Coronary artery (tissue), 2 donors: ENCODE data around the gene DYNC2H1.

ENCODE experiments used
- DNase-seq: peaks from one replicate; pipeline ENCODE4 v3.0.0-alpha.2; 2017; ENCODE audit warnings: low spot score
- H3K27ac ChIP-seq, 2 donors: fragments of 200-600 bp; sonication (generic); one replicate each; pipeline ENCODE4 v1.5.1; 2016 to 2019
- H3K4me3 ChIP-seq: fragments of 200-600 bp; sonication (generic); 2 replicates; pipeline ENCODE4 v1.5.1; 2016; ENCODE audit warnings: mild to moderate bottlenecking, moderate library complexity
- TF ChIP-seq, protein P1 (sequence below): fragments of 200-600 bp; sonication (generic); IDR thresholded peaks from one replicate; pipeline ENCODE4 v1.5.1; 2019; ENCODE audit warnings: antibody characterized with exemption

The DYNC2H1 gene

DNA sequence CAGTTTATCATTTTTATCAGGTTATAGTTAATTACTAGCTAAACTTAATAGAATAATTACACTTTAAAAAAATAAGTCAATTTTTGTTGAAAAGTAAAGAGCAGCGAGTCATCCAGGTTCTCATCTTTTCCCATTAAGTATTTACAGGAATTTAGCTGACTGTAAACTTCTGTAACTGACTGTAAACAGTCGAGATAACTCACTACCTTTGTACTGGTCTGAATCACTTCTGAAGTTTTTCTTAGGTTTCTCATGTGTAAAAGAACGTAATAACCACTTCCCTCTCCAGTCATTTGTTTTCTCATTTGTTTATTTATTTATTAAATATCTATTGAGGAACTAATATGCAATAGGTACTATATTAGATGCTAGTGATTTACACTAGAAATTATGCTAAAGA is 270.8 kb downstream of the DYNC2H1 start:
- no peak overlapping the region for H3K4me3 ChIP-seq
- H3K27ac ChIP-seq = no peak overlapping the region
- no peak for DNase-seq
- TF ChIP-seq, protein P1, sequence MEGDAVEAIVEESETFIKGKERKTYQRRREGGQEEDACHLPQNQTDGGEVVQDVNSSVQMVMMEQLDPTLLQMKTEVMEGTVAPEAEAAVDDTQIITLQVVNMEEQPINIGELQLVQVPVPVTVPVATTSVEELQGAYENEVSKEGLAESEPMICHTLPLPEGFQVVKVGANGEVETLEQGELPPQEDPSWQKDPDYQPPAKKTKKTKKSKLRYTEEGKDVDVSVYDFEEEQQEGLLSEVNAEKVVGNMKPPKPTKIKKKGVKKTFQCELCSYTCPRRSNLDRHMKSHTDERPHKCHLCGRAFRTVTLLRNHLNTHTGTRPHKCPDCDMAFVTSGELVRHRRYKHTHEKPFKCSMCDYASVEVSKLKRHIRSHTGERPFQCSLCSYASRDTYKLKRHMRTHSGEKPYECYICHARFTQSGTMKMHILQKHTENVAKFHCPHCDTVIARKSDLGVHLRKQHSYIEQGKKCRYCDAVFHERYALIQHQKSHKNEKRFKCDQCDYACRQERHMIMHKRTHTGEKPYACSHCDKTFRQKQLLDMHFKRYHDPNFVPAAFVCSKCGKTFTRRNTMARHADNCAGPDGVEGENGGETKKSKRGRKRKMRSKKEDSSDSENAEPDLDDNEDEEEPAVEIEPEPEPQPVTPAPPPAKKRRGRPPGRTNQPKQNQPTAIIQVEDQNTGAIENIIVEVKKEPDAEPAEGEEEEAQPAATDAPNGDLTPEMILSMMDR = no peak

DNA sequence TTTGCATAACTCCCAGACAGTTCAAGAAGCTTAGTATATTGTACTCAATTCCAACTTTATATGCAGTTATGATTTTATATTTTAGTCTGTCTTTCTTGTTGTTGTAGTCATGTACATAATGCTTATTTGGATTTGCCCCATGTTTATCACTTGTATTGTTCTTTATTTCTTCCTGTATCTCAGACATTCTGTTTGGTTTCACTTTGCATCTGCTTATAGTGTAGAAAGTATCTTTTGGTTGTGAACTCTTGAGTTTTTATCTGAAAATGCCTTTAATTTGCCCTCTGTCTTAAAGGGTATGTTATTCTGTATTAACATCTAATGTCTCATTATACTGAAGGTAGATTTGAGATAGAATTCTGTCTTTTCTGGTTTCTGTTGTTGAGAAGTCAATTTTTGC is 275.4 kb downstream of the DYNC2H1 start:
- Histone ChIP-seq H3K27ac (no peak overlapping the region), H3K4me3 (no peak overlapping the region)
- DNase-seq = no peak
- TF ChIP-seq, protein P1 = no peak

DNA sequence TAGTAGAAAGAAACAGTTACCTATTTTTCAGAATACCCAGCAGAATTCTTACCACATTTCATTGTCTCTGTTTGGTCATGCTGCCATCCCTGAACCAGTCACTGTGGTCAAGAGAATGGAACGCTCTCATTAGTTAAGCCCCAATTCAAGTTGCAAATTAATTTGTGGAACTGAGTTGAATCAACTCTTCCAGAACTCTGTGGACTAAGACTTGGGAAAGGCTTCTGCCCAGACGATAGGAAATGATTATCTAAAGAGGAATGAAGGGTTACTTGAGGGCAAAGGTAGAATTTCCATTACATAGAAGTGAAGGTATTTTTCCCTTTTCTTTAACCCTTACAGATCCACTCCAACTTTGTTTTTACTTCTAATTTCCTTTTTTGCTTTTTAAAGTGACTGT is 286.4 kb downstream of the DYNC2H1 start:
- no peak for DNase-seq
- H3K27ac ChIP-seq = no peak overlapping the region
- H3K4me3 ChIP-seq = no peak overlapping the region
- TF ChIP-seq, protein P1 = no peak

DNA sequence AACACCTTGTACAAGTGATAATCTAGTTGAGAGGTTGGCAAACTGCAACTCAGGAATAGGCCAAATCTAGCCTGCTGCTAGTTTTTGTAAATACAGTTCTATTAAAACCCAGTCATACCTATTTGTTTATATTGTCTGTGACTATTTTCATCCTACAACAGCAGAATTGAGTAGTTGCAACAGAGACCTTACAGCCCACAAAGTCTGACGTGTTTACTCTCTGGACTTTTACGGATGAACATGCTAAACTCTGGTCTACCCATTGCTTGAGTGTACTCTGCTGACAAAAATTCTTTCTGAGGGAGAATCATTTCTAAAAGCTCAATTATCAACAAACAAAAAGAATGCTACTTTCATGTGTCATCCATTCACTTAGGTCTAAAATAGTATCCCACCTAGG is 287.0 kb downstream of the DYNC2H1 start:
- TF ChIP-seq, protein P1 = no peak
- DNase-seq = no peak
- H3K27ac ChIP-seq = no peak overlapping the region
- no peak overlapping the region for H3K4me3 ChIP-seq

DNA sequence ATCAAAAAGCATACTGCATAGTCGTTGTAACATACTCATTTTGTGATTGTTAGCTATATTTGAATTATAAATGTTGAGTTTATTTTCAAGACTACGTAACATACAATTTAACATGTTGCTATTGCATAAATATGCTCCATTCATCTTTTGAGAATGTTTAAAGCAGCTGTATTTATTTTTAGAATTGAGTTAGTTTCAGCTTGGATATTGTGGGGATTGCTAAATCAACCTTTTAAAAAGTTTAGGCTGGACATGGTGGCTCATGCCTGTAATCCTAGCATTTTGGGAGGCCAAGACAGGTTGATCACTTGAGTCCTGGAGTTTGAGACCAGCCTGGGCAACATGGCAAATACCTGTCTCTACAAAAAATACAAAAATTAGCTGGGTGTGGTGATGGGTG is 288.1 kb downstream of the DYNC2H1 start:
- DNase-seq = no peak
- TF ChIP-seq, protein P1 = no peak
- Histone ChIP-seq H3K4me3 (no peak overlapping the region), H3K27ac (no peak overlapping the region)

DNA sequence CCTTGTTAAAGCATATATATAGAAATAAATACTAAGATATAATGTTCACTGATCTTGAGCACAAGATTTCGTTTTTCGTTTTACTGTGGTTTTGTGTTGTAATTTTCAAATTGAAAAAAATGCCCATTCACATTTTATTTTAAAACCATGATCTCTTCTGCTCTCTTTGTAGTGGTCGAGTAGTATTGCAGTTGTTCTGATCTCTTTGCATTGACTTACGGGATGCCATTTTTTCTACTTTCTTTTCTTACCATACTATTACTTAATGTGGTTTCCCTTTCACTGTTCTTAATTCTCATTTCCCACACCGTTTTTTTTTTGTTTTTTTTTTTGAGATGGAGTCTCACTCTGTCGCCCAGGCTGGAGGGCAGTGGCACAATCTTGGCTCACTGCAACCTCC is 289.6 kb downstream of the DYNC2H1 start:
- no peak for DNase-seq

DNA sequence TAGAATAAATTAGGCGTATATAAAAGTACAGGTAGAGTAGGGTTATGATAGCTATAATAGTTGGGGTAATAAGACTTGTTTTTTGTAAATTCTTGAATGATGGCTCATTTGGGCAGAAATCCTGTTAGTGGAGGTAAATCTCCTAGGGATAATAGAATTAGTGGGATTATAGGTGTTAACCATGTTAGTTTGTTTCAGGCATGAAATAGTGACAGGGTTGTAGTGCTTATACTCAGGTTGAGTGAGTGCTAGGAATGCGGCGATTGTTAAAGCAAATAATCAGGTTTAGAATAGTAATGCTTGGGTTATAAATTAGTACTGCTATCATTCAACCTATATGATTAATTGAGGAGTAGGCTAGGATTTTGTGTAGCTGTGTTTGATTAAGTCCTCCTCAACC is 297.1 kb downstream of the DYNC2H1 start:
- DNase-seq = no peak

More for the DNA sequence above, 289.6 kb downstream of the DYNC2H1 start:
- Histone ChIP-seq H3K4me3 (no peak overlapping the region), H3K27ac (no peak overlapping the region)
- TF ChIP-seq, protein P1 = no peak

More for the DNA sequence above, 297.1 kb downstream of the DYNC2H1 start:
- H3K4me3 ChIP-seq = no peak overlapping the region
- TF ChIP-seq, protein P1 = no peak
- no peak overlapping the region for H3K27ac ChIP-seq
